DOHH2 (cell line): ENCODE results near the gene PKDCC.
A peak's percentile ranks its signal among the peaks of the same experiment; 100 is the strongest.

ENCODE experiments used
- H3F3A ChIP-seq: fragments of 200-600 bp; sonication (generic), shearing (Covaris generic); 2 replicates; pipeline ENCODE4 v1.6.0; 2016; ENCODE audit warnings: antibody characterized with exemption, mild to moderate bottlenecking; ENCODE audit not compliant: control insufficient read depth, insufficient read depth
- H3K27ac ChIP-seq: fragments of 200-600 bp; sonication (generic); 2 replicates; pipeline ENCODE4 v1.5.1; 2014; ENCODE audit warnings: low read depth, mild to moderate bottlenecking, low read length, moderate library complexity
- H3K27me3 ChIP-seq: fragments of 200-600 bp; sonication (generic); 2 replicates; pipeline ENCODE4 v1.6.1; 2014; ENCODE audit warnings: mild to moderate bottlenecking, low read length, mixed read lengths; ENCODE audit not compliant: control insufficient read depth
- H3K36me3 ChIP-seq: fragments of 200-600 bp; sonication (generic); 2 replicates; pipeline ENCODE4 v1.6.1; 2014; ENCODE audit warnings: mild to moderate bottlenecking, low read length, moderate library complexity, mixed read lengths; ENCODE audit not compliant: control insufficient read depth
- H3K4me1 ChIP-seq: fragments of 200-600 bp; sonication (generic); 2 replicates; pipeline ENCODE4 v1.6.1; 2014; ENCODE audit warnings: mild to moderate bottlenecking, low read length, mixed read lengths; ENCODE audit not compliant: control insufficient read depth
- H3K4me2 ChIP-seq: fragments of 200-600 bp; sonication (generic); 2 replicates; pipeline ENCODE4 v1.6.0; 2014; ENCODE audit warnings: mild to moderate bottlenecking, low read length, moderate library complexity
- H3K4me3 ChIP-seq: fragments of 200-600 bp; sonication (generic); 2 replicates; pipeline ENCODE4 v1.5.1; 2014; ENCODE audit warnings: mild to moderate bottlenecking, low read length, mixed read lengths
- H3K79me2 ChIP-seq: fragments of 200-600 bp; sonication (generic); 2 replicates; pipeline ENCODE4 v1.6.1; 2014; ENCODE audit warnings: mild to moderate bottlenecking, low read length, mixed read lengths; ENCODE audit not compliant: control insufficient read depth
- H3K9me2 ChIP-seq: fragments of 200-600 bp; sonication (generic); replicated peaks from 2 replicates; pipeline ENCODE4 v1.6.1; 2014; ENCODE audit warnings: mild to moderate bottlenecking, low read length, mixed read lengths; ENCODE audit not compliant: control insufficient read depth
- H3K9me3 ChIP-seq: fragments of 200-600 bp; sonication (generic); 2 replicates; pipeline ENCODE4 v1.6.1; 2014; ENCODE audit warnings: antibody characterized with exemption, low read length, mixed read lengths; ENCODE audit not compliant: control insufficient read depth, insufficient read depth
- H4K20me1 ChIP-seq: fragments of 200-600 bp; sonication (generic); 2 replicates; pipeline ENCODE4 v1.6.0; 2014; ENCODE audit warnings: low read depth, mild to moderate bottlenecking, antibody characterized with exemption, low read length, moderate library complexity; ENCODE audit not compliant: control insufficient read depth, insufficient read depth
- EZH2phosphoT487 ChIP-seq: fragments of 200-600 bp; sonication (generic); IDR thresholded peaks from 2 replicates; pipeline ENCODE4 v1.6.1; 2017; ENCODE audit warnings: borderline replicate concordance, mild to moderate bottlenecking, antibody characterized with exemption, low read length, moderate library complexity, mixed read lengths
- TF ChIP-seq, protein P1 (sequence below): fragments of 200-600 bp; sonication (generic); IDR thresholded peaks from one replicate; pipeline ENCODE4 v1.5.1; 2014; ENCODE audit warnings: antibody characterized with exemption, mild to moderate bottlenecking, low read depth, low read length; ENCODE audit not compliant: poor library complexity, severe bottlenecking

The PKDCC gene

GRCh38 chr2:42028571-42029148, 19.2 kb upstream of the PKDCC start:
- H4K20me1 ChIP-seq, result no peaks in the 10 kb centered on the region
- no peaks in the 10 kb centered on the region for H3K36me3 ChIP-seq
- no peaks in the 10 kb centered on the region for H3K9me3 ChIP-seq
- peak overlapping the region; percentile 39 for H3K4me2 ChIP-seq
- no peaks in the 10 kb centered on the region for H3F3A ChIP-seq
- peaks cover 16% of the 10 kb centered on the region for H3K4me1 ChIP-seq
- no peak for TF ChIP-seq EZH2phosphoT487
- TF ChIP-seq, protein P1, sequence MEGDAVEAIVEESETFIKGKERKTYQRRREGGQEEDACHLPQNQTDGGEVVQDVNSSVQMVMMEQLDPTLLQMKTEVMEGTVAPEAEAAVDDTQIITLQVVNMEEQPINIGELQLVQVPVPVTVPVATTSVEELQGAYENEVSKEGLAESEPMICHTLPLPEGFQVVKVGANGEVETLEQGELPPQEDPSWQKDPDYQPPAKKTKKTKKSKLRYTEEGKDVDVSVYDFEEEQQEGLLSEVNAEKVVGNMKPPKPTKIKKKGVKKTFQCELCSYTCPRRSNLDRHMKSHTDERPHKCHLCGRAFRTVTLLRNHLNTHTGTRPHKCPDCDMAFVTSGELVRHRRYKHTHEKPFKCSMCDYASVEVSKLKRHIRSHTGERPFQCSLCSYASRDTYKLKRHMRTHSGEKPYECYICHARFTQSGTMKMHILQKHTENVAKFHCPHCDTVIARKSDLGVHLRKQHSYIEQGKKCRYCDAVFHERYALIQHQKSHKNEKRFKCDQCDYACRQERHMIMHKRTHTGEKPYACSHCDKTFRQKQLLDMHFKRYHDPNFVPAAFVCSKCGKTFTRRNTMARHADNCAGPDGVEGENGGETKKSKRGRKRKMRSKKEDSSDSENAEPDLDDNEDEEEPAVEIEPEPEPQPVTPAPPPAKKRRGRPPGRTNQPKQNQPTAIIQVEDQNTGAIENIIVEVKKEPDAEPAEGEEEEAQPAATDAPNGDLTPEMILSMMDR, result no peak
- H3K27me3 ChIP-seq, result peaks cover 5% of the 10 kb centered on the region; the same call in 1 of the 2 replicates
- H3K4me3 ChIP-seq, result no peak overlapping the region
- no peak overlapping the region for H3K27ac ChIP-seq
- H3K9me2 ChIP-seq, result no peaks in the 10 kb centered on the region
- no peaks in the 10 kb centered on the region for H3K79me2 ChIP-seq

- peaks cover 5% of the 10 kb centered on the region; the same call in 1 of the 2 replicates for H3K27me3 ChIP-seq
- no peaks in the 10 kb centered on the region for H3K9me2 ChIP-seq
- no peak overlapping the region for H3K27ac ChIP-seq
- H3K4me1 ChIP-seq, result peaks cover 16% of the 10 kb centered on the region
- peak overlapping the region; percentile 39; the same call in 1 of the 2 replicates for H3K4me2 ChIP-seq
- TF ChIP-seq, protein P1, result no peak
- no peak for TF ChIP-seq EZH2phosphoT487
- no peaks in the 10 kb centered on the region for H3K36me3 ChIP-seq
- H3K9me3 ChIP-seq, result no peaks in the 10 kb centered on the region
- H4K20me1 ChIP-seq, result no peaks in the 10 kb centered on the region
- H3F3A ChIP-seq, result no peaks in the 10 kb centered on the region
- no peak overlapping the region for H3K4me3 ChIP-seq
- no peaks in the 10 kb centered on the region for H3K79me2 ChIP-seq
Observed at GRCh38 chr2:42029171-42029570, 18.6 kb upstream of the PKDCC start.

- Histone ChIP-seq H3K9me2 (no peaks in the 10 kb centered on the region), H3K4me2 (no peak overlapping the region), H3K36me3 (no peaks in the 10 kb centered on the region), H3K9me3 (no peaks in the 10 kb centered on the region), H3K79me2 (no peaks in the 10 kb centered on the region), H3F3A (no peaks in the 10 kb centered on the region), H4K20me1 (no peaks in the 10 kb centered on the region), H3K4me3 (no peak overlapping the region), H3K27me3 (peaks cover 5% of the 10 kb centered on the region; the same call in 1 of the 2 replicates), H3K4me1 (peaks cover 16% of the 10 kb centered on the region), H3K27ac (no peak overlapping the region)
- no peak for TF ChIP-seq EZH2phosphoT487
- TF ChIP-seq, protein P1, result no peak
Observed at GRCh38 chr2:42029639-42030199, 18.1 kb upstream of the PKDCC start.
